SU-DHL-6 (cell line): ENCODE results near the gene TBX6.

Experiments used
- H2AFZ ChIP-seq: fragments of 200-600 bp; sonication (generic); 2 replicates; pipeline ENCODE4 v1.6.1; 2014; ENCODE audit warnings: low read depth, mild to moderate bottlenecking, moderate library complexity, mixed read lengths, antibody characterized with exemption, low read length; ENCODE audit not compliant: severe bottlenecking
- H3F3A ChIP-seq: fragments of 200-600 bp; shearing (Covaris generic); 2 replicates; pipeline ENCODE4 v1.6.0; 2016; ENCODE audit warnings: antibody characterized with exemption, mild to moderate bottlenecking; ENCODE audit not compliant: insufficient read depth
- H3K27ac ChIP-seq: fragments of 200-600 bp; sonication (generic); 2 replicates; pipeline ENCODE4 v1.5.1; 2016; ENCODE audit warnings: low read depth, mild to moderate bottlenecking, low read length, moderate library complexity, mixed read lengths
- H3K27me3 ChIP-seq: fragments of 200-600 bp; sonication (generic), shearing (Covaris generic); 2 replicates; pipeline ENCODE4 v1.6.0; 2014; ENCODE audit warnings: mild to moderate bottlenecking, low read length
- H3K36me3 ChIP-seq: fragments of 200-600 bp; sonication (generic); 2 replicates; pipeline ENCODE4 v1.6.1; 2014; ENCODE audit warnings: mild to moderate bottlenecking, low read length, mixed read lengths
- H3K4me2 ChIP-seq: fragments of 300-600, 200-600 bp; shearing (Covaris generic), sonication (generic); 2 replicates; pipeline ENCODE4 v1.6.0; 2014; ENCODE audit warnings: low read length, low read depth, mild to moderate bottlenecking; ENCODE audit not compliant: poor library complexity, severe bottlenecking
- H3K4me3 ChIP-seq: fragments of 200-600 bp; sonication (generic); 2 replicates; pipeline ENCODE4 v1.5.1; 2014; ENCODE audit warnings: antibody characterized with exemption, low read length, mild to moderate bottlenecking, mixed read lengths; ENCODE audit not compliant: insufficient read depth, poor library complexity, severe bottlenecking
- H3K79me2 ChIP-seq: fragments of 200-600 bp; sonication (generic); 2 replicates; pipeline ENCODE4 v1.6.1; 2014; ENCODE audit warnings: mild to moderate bottlenecking, low read length, moderate library complexity; ENCODE audit not compliant: insufficient read depth
- H3K9ac ChIP-seq: fragments of 200-600 bp; sonication (generic); 2 replicates; pipeline ENCODE4 v1.7.0; 2014; ENCODE audit warnings: mild to moderate bottlenecking, low read length
- H3K9me2 ChIP-seq: fragments of 200-600 bp; sonication (generic); replicated peaks from 2 replicates; pipeline ENCODE4 v1.6.1; 2014; ENCODE audit warnings: low read length; ENCODE audit not compliant: insufficient read depth
- H3K9me3 ChIP-seq: fragments of 200-600 bp; sonication (generic); 2 replicates; pipeline ENCODE4 v1.6.1; 2014; ENCODE audit warnings: low read length, mixed read lengths; ENCODE audit not compliant: insufficient read depth
- H4K20me1 ChIP-seq: fragments of 200-600 bp; sonication (generic); 2 replicates; pipeline ENCODE4 v1.6.1; 2014; ENCODE audit warnings: low read depth, mild to moderate bottlenecking, antibody characterized with exemption, low read length, moderate library complexity, mixed read lengths
- EZH2phosphoT487 ChIP-seq: fragments of 200-600 bp; sonication (generic), shearing (Covaris generic); conservative IDR thresholded peaks from 2 replicates; pipeline ENCODE4 v1.6.1; 2018; ENCODE audit warnings: mild to moderate bottlenecking, antibody characterized with exemption, low read length, moderate library complexity, mixed read lengths
- TF ChIP-seq, protein P1 (sequence below): fragments of 200-600 bp; sonication (generic); IDR thresholded peaks from one replicate; pipeline ENCODE4 v1.5.1; 2017; ENCODE audit warnings: antibody characterized with exemption, mild to moderate bottlenecking, low read length, moderate library complexity; ENCODE audit not compliant: insufficient read depth, poor library complexity, severe bottlenecking

The TBX6 gene

DNA sequence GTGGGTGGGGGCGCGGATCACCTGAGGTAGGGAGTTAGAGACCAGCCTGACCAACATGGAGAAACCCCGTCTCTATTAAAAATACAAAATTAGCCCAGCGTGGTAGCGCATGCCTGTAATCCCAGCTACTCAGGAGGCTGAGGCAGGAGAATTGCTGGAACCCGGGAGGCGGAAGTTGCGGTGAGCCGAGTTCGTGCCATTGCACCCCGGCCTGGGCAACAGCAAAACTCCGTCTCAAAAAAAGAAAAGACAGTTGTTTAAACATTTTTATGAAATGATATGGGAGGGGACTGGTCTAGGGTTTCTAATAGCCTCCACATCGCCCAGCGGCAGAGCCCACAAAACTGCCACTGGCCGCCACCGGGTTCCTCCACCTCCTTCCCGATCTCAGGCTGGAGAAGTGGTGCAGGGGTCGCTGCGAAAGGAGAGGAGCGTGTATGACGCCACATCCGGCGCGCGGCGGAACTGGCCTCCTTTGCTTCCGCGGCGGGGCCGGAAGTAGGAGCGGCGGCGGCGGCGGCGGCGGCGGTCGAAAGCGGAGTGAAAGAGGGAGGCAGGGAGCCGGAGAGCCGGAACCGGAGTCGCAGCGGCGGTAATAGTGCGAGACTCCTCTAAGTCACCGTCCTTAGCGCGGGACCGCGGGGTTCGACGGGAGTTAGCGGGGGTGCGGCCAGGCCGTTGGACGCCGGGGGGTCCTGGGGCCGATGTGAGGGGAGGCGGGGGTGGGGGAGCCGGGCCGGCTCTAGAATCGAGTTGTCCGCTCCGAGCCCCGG, 16.0 kb downstream of the TBX6 start, which contains the start of gene PPP4C:
PPP4C (plus strand) TSS at position 492 of the 773 bp plus-strand sequence. CDS start 384 bp downstream, outside the sequence.
- H2AFZ ChIP-seq = peak within 1 kb of the TSS; percentile 4

DNA sequence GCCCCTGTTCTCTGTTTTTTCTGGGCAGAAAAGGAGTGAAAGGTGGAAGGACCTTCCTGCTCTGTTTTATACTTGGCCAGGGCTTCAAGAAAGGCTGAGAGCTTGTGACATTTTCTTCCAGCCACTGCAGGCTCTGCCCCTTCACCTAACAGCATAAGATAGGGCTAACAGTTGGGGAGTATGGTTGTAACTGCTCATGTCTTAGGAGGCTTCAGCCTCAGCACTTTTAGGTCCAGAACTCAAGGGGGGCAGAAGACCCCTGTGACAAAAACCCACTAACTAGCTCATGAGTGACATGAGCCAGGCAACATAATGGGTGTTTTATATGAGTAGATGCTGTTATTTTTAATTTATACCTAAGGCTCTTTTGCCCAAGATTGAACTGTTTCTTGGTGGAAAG, 21.2 kb downstream of the TBX6 start:
- Histone ChIP-seq H3F3A (peaks cover 47% of the 10 kb centered on the region), H3K4me2 (no peak overlapping the region), H3K27ac (no peak overlapping the region), H3K36me3 (peaks cover 16% of the 10 kb centered on the region), H3K9ac (no peak overlapping the region), H3K9me3 (no peaks in the 10 kb centered on the region), H3K27me3 (no peaks in the 10 kb centered on the region), H4K20me1 (no peaks in the 10 kb centered on the region; the same call in 1 of the 2 replicates), H3K4me3 (no peak overlapping the region), H3K79me2 (peaks cover 26% of the 10 kb centered on the region), H3K9me2 (no peaks in the 10 kb centered on the region), H2AFZ (no peak overlapping the region)
- TF ChIP-seq EZH2phosphoT487 = no peak
- TF ChIP-seq, protein P1, sequence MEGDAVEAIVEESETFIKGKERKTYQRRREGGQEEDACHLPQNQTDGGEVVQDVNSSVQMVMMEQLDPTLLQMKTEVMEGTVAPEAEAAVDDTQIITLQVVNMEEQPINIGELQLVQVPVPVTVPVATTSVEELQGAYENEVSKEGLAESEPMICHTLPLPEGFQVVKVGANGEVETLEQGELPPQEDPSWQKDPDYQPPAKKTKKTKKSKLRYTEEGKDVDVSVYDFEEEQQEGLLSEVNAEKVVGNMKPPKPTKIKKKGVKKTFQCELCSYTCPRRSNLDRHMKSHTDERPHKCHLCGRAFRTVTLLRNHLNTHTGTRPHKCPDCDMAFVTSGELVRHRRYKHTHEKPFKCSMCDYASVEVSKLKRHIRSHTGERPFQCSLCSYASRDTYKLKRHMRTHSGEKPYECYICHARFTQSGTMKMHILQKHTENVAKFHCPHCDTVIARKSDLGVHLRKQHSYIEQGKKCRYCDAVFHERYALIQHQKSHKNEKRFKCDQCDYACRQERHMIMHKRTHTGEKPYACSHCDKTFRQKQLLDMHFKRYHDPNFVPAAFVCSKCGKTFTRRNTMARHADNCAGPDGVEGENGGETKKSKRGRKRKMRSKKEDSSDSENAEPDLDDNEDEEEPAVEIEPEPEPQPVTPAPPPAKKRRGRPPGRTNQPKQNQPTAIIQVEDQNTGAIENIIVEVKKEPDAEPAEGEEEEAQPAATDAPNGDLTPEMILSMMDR = no peak

More for the DNA sequence above, 16.0 kb downstream of the TBX6 start, which contains the start of gene PPP4C:
- Histone ChIP-seq H3K9me3 (no peaks in the 10 kb centered on the region), H3K79me2 (peaks cover 42% of the 10 kb centered on the region), H3F3A (peaks cover 45% of the 10 kb centered on the region), H3K36me3 (no peaks in the 10 kb centered on the region), H3K9me2 (no peaks in the 10 kb centered on the region), H3K4me2 (peak within 1 kb of the TSS; percentile 94), H3K4me3 (peak within 1 kb of the TSS; percentile 84), H3K27me3 (no peaks in the 10 kb centered on the region), H3K27ac (peak within 1 kb of the TSS; percentile 85), H4K20me1 (no peaks in the 10 kb centered on the region; the same call in 1 of the 2 replicates), H3K9ac (peak within 1 kb of the TSS; percentile 97)
- TF ChIP-seq, protein P1 = no peak
- no peak for TF ChIP-seq EZH2phosphoT487

DNA sequence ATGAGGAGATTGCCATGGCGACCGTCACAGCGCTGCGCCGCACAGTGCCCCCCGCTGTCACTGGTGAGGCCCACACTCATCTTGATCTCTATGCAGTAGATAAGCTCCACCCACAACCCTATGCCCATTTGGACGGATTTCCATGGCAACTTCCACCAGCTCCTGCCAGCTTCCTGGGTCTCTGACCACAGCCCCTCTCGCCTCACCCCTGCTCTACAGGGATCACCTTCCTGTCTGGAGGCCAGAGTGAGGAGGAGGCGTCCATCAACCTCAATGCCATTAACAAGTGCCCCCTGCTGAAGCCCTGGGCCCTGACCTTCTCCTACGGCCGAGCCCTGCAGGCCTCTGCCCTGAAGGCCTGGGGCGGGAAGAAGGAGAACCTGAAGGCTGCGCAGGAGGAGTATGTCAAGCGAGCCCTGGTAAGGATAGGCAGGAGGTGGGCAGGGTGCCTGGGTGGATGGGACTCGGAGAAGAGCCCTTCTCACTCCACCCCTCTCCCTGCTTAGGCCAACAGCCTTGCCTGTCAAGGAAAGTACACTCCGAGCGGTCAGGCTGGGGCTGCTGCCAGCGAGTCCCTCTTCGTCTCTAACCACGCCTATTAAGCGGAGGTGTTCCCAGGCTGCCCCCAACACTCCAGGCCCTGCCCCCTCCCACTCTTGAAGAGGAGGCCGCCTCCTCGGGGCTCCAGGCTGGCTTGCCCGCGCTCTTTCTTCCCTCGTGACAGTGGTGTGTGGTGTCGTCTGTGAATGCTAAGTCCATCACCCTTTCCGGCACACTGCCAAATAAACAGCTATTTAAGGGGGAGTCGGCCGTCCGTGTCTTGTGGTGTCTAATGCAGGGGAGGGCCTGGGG, 21.9 kb downstream of the TBX6 start:
- Histone ChIP-seq H3K36me3 (peaks cover 16% of the 10 kb centered on the region), H3K79me2 (peaks cover 27% of the 10 kb centered on the region)

More for the DNA sequence above, 21.9 kb downstream of the TBX6 start:
- H3K4me2 ChIP-seq = no peak overlapping the region
- H3K27ac ChIP-seq = no peak overlapping the region
- no peaks in the 10 kb centered on the region for H3K9me2 ChIP-seq
- H4K20me1 ChIP-seq = no peaks in the 10 kb centered on the region; the same call in 1 of the 2 replicates
- H3K27me3 ChIP-seq = no peaks in the 10 kb centered on the region
- peaks cover 40% of the 10 kb centered on the region for H3F3A ChIP-seq
- no peak for TF ChIP-seq EZH2phosphoT487
- TF ChIP-seq, protein P1 = no peak
- no peaks in the 10 kb centered on the region for H3K9me3 ChIP-seq
- H3K4me3 ChIP-seq = no peak overlapping the region
- H3K9ac ChIP-seq = no peak overlapping the region
- H2AFZ ChIP-seq = no peak overlapping the region
